A549 (cell line): ENCODE results near the gene EIF4G3. TPM values are rescaled to one million over a fixed set of nuclear protein-coding genes. Genes with fewer than 3 reads are reported as not detected.

ENCODE experiments used
- ATAC-seq, 2 experiments: fragments of 200-7000 bp in 1 of 2; fragments of >200 bp in 1 of 2; cut with Nextera tagmentation in 1 of 2; cut with Tn5 transposase in 1 of 2; 3 replicates each; pipeline versions ENCODE4 v1.8.0 to v1.9.1; 2018 to 2020; ENCODE audit warnings: mild to moderate bottlenecking in 1 of 2, moderate library complexity in 1 of 2
- CTCF ChIA-PET: fragments of 300-600 bp; sonication (Branson Sonifier 250); formaldehyde crosslinking; extraction: SDS; loops from one replicate; lab custom pipeline; 2021; ENCODE audit warnings: antibody characterized with exemption, inconsistent platforms; lab: Yijun Ruan, JAX
- POLR2A ChIA-PET: fragments of 350-600 bp; formaldehyde crosslinking; extraction: SDS; loops from one replicate; lab custom pipeline; 2021; ENCODE audit warnings: antibody characterized with exemption, inconsistent platforms; lab: Yijun Ruan, JAX
- DNase-seq, 2 experiments: peaks; one replicate each; pipeline versions ENCODE4 v3.0.0 to v3.0.0-alpha.2; 2011 to 2016; ENCODE audit warnings: low read depth in 1 of 2, low spot score in 1 of 2
- FAIRE-seq: peaks from 2 replicates; lab custom pipeline; 2011; peaks lifted over from hg19 to GRCh38; lab: Jason Lieb, UNC
- H3K27ac ChIP-seq, 2 experiments: fragments of >200 bp; sonication (Bioruptor Twin); formaldehyde crosslinking; 3 replicates each; pipeline ENCODE4 v1.5.1; 2016 to 2017
- H3K4me1 ChIP-seq: fragments of >200 bp; sonication (Bioruptor Twin); formaldehyde crosslinking; 3 replicates; pipeline ENCODE4 v1.6.1; 2016
- H3K4me2 ChIP-seq: fragments of >200 bp; sonication (Bioruptor Twin); formaldehyde crosslinking; 3 replicates; pipeline ENCODE4 v1.6.1; 2016
- H3K4me3 ChIP-seq: fragments of >200 bp; sonication (Bioruptor Twin); formaldehyde crosslinking; 3 replicates; pipeline ENCODE4 v1.5.1; 2016
- H3K9me3 ChIP-seq: fragments of >200 bp; sonication (Bioruptor Twin); formaldehyde crosslinking; 3 replicates; pipeline ENCODE4 v1.6.1; 2016
- BHLHE40 ChIP-seq: IDR thresholded peaks from 2 replicates; pipeline ENCODE4 v1.6.1; 2012; ENCODE audit warnings: low read depth, low read length, inconsistent platforms
- CBX2 ChIP-seq: fragments of 200-600 bp; sonication (generic); IDR thresholded peaks from 2 replicates; pipeline ENCODE4 v1.6.1; 2016; ENCODE audit warnings: low read depth, mild to moderate bottlenecking, borderline replicate concordance
- CBX8 ChIP-seq: fragments of 200-600 bp; sonication (generic); IDR thresholded peaks from 2 replicates; pipeline ENCODE4 v1.6.1; 2016
- CTCF ChIP-seq: fragments of >200 bp; sonication (Bioruptor Twin); formaldehyde crosslinking; IDR thresholded peaks from 3 replicates; pipeline ENCODE4 v1.5.1; 2016
- ELK1 ChIP-seq: fragments of 150-350 bp; IDR thresholded peaks from 2 replicates; pipeline ENCODE4 v1.6.1; 2014; ENCODE audit warnings: low read depth, mild to moderate bottlenecking, low read length
- ESRRA ChIP-seq: fragments of 150-350 bp; IDR thresholded peaks from 2 replicates; pipeline ENCODE4 v1.6.1; 2014; ENCODE audit warnings: mild to moderate bottlenecking, low read length, borderline replicate concordance
- FOSL2 ChIP-seq, 2 experiments: fragments of 450-650 bp in 1 of 2; fragments of >200 bp in 1 of 2; sonication (Bioruptor Twin) in 1 of 2; formaldehyde crosslinking; IDR thresholded peaks; 2 replicates each; pipeline versions ENCODE4 v1.5.0 to v1.6.1; 2016 to 2020; ENCODE audit warnings: mild to moderate bottlenecking in 1 of 2, moderate library complexity in 1 of 2
- GATA3 ChIP-seq: IDR thresholded peaks from 2 replicates; pipeline ENCODE4 v1.6.1; 2012; ENCODE audit warnings: borderline replicate concordance
- HDAC2 ChIP-seq: fragments of 200-600 bp; sonication (generic); IDR thresholded peaks from 2 replicates; pipeline ENCODE4 v1.6.1; 2016
- HEYL ChIP-seq: fragments of 250-450 bp; sonication (Bioruptor Pico); IDR thresholded peaks from 2 replicates; pipeline ENCODE4 v1.8.0; 2021; ENCODE audit warnings: mild to moderate bottlenecking, moderate library complexity
- HOXB13 ChIP-seq: fragments of 250-450 bp; sonication (Bioruptor Pico); IDR thresholded peaks from 2 replicates; pipeline ENCODE4 v1.5.0; 2020; ENCODE audit warnings: low read depth, mild to moderate bottlenecking, moderate library complexity
- MAFK ChIP-seq: fragments of 450-650 bp; IDR thresholded peaks from 2 replicates; pipeline ENCODE4 v1.6.1; 2014; ENCODE audit not compliant: partially characterized antibody
- MAZ ChIP-seq: fragments of 150-350 bp; IDR thresholded peaks from 2 replicates; pipeline ENCODE4 v1.6.1; 2014; ENCODE audit warnings: antibody characterized with exemption, low read depth, low read length, borderline replicate concordance
- PBX3 ChIP-seq: IDR thresholded peaks from 2 replicates; pipeline ENCODE4 v1.6.1; 2012
- RAD21 ChIP-seq, 2 experiments: fragments of >200 bp in 1 of 2; sonication (Bioruptor Twin) in 1 of 2; formaldehyde crosslinking in 1 of 2; IDR thresholded peaks in 1 of 2; conservative IDR thresholded peaks in 1 of 2; 2 replicates in 1 of 2; 3 replicates in 1 of 2; pipeline ENCODE4 v1.6.1; 2012 to 2018; ENCODE audit warnings: inconsistent platforms in 1 of 2
- RNF2 ChIP-seq: fragments of 200-600 bp; sonication (generic); IDR thresholded peaks from 2 replicates; pipeline ENCODE4 v1.6.1; 2016; ENCODE audit warnings: low read depth, mild to moderate bottlenecking, antibody characterized with exemption, moderate library complexity, borderline replicate concordance
- TFCP2L1 ChIP-seq: fragments of 250-450 bp; sonication (Bioruptor Pico); IDR thresholded peaks from 2 replicates; pipeline ENCODE4 v1.5.0; 2021; ENCODE audit warnings: mild to moderate bottlenecking
- ZNF302 ChIP-seq: fragments of 250-450 bp; sonication (Bioruptor Pico); IDR thresholded peaks from 2 replicates; pipeline ENCODE4 v1.9.0; 2021; ENCODE audit warnings: inconsistent platforms, mild to moderate bottlenecking, moderate library complexity
- WGBS: methylation state at CpG from one replicate; pipeline ENCODE4 v1.1.6; 2017; ENCODE audit errors: missing lambda C conversion rate; 5-methylcytosine and 5-hydroxymethylcytosine counted together
- polyA plus RNA-seq, 4 experiments: library from polyadenylated mRNA; depleted of rRNA in 3 of 4; stranded (reverse); fragments of >200 nt; fragmentation: RNase III in 1 of 4; extraction: RNeasy Plus Mini Kit Qiagen cat#74134 plus additional on column Dnase treatment in 1 of 4; gene quantifications; 2 replicates in 3 of 4; 3 replicates in 1 of 4; pipeline ENCODE4 v1.2.3, GENCODE V29; 2011 to 2017
- TF ChIP-seq, protein P1 (sequence below): fragments of >200 bp; sonication (Bioruptor Twin); formaldehyde crosslinking; IDR thresholded peaks from 2 replicates; pipeline ENCODE4 v1.6.1; 2016

Gene EIF4G3
- polyA plus RNA-seq, 2 of the 4 experiments (the other 2 are of a cell fraction) = 25.0 to 51.3 TPM

DNA sequence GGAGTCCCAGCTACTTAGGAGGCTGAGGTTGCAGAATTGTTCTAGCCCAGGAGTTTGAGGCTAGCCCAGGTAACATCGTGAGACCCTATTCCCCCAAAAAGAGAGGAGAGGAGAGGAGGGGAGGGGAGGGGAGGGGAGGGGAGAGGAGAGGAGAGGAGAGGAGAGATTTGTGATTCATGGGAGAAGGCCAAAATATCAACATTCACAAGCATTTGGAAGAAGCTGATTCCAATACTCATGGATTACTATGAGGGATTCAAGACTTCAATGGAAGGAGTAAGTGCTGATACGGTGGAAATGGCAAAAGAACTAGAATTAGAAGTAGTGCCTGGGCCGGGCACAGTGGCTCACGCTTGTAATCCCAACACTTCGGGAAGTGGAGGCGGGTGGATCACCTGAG lies 187.8 kb downstream of the EIF4G3 start:
- no peak overlapping the region for H3K4me3 ChIP-seq
- peaks cover 27% of the 10 kb centered on the region; the same call in 2 of the 3 replicates for H3K4me1 ChIP-seq
- 90% methylated on average over 6 of the region's 6 CpGs for WGBS
- no peak overlapping the region for H3K27ac ChIP-seq
- no peak overlapping the region for H3K4me2 ChIP-seq
- no peak for FAIRE-seq
- no peak for DNase-seq
- no peak for ATAC-seq
- TF ChIP-seq CTCF (no peak), ESRRA (no peak), PBX3 (no peak), ZNF302 (CRISPR knock-in tag) (no peak), GATA3 (no peak), HEYL (CRISPR knock-in tag) (no peak), MAFK (no peak), ELK1 (no peak), FOSL2 (IDR thresholded peaks at IDR 0.05) (no peak), FOSL2 (CRISPR knock-in tag; IDR thresholded peaks at IDR 0.05) (no peak), HOXB13 (CRISPR knock-in tag) (no peak), HDAC2 (no peak), CBX8 (no peak), CBX2 (no peak), BHLHE40 (no peak)
- TF ChIP-seq, protein P1, sequence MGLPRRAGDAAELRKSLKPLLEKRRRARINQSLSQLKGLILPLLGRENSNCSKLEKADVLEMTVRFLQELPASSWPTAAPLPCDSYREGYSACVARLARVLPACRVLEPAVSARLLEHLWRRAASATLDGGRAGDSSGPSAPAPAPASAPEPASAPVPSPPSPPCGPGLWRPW = no peak
- ChIA-PET POLR2A (no interaction called here), CTCF (no interaction called here)
- no peaks in the 10 kb centered on the region for H3K9me3 ChIP-seq

GRCh38 chr1:20987831-20988825 lies 188.6 kb downstream of the EIF4G3 start:
- ATAC-seq = no peak
- DNase-seq = no peak
- Histone ChIP-seq H3K4me2 (no peak overlapping the region), H3K4me3 (no peak overlapping the region), H3K4me1 (peaks cover 19% of the 10 kb centered on the region; the same call in 2 of the 3 replicates), H3K27ac (no peak overlapping the region), H3K9me3 (no peaks in the 10 kb centered on the region)
- ChIA-PET POLR2A (no interaction called here), CTCF (no interaction called here)
- FAIRE-seq = no peak
- TF ChIP-seq CBX8 = no peak
- TF ChIP-seq RNF2 = no peak
- TF ChIP-seq TFCP2L1 (CRISPR knock-in tag) = no peak

GRCh38 chr1:20983297-20983889 lies 193.3 kb downstream of the EIF4G3 start:
- no peak overlapping the region for H3K4me3 ChIP-seq
- no peaks in the 10 kb centered on the region for H3K9me3 ChIP-seq
- no peak overlapping the region for H3K27ac ChIP-seq
- CTCF ChIA-PET = interaction anchor here (0.9 to 1.1 kb wide), 2 partner anchors 48 to 185 kb away, joined by 3 read pairs; no protein-coding TSS in a partner anchor
- POLR2A ChIA-PET = no interaction called here
- DNase-seq (peak in 1 of 2 experiments; percentile 5), ATAC-seq (peak in 1 of 2 experiments; percentile 42; a peak in 2 of 6 replicates), FAIRE-seq (no peak)
- H3K4me1 ChIP-seq = peaks cover 12% of the 10 kb centered on the region; the same call in 1 of the 3 replicates
- H3K4me2 ChIP-seq = no peak overlapping the region
- WGBS = 77% methylated on average over 3 of the region's 3 CpGs
- TF ChIP-seq RAD21 (conservative IDR thresholded peaks at IDR 0.05 in 1 of 2, IDR thresholded peaks at IDR 0.05 in 1 of 2) (peak; percentile 36 to 38; a peak in 4 of 5 replicates), CTCF (0 out of 3 replicates have a peak, but pooled peaks have one; percentile 22), MAZ (no peak)
